LNCAP (cell line): ENCODE results near the gene LTO1.

Source experiments
- CTCF ChIP-seq: fragments of 450-650 bp; IDR thresholded peaks from 2 replicates; pipeline ENCODE4 v1.5.1; 2017; ENCODE audit warnings: mild to moderate bottlenecking

The LTO1 gene

GRCh38 chr11:69667619-69668604 is 7.2 kb downstream of the LTO1 start:
- TF ChIP-seq CTCF, result no peak

GRCh38 chr11:69666752-69667536 is 8.2 kb downstream of the LTO1 start:
- TF ChIP-seq CTCF, result no peak

DNA sequence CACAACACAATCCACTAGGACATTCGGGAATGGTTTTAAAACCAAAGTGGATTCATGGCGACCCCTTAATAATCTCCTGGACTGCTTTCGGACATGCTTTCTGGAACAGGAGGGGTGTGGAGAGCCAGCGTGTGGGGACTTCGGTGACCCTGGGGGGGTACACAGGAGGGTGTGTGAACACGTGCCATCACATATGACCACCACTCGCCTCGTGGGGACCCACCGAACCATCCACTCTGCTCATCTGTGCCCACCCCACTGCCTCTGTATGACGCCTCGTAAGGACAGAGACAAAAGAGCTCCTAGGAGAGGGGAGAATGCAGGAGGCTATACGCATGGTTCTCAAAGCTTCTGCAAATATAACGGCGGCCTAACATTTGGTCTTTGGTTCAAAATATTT is 8.9 kb downstream of the LTO1 start:
- TF ChIP-seq CTCF, result no peak

DNA sequence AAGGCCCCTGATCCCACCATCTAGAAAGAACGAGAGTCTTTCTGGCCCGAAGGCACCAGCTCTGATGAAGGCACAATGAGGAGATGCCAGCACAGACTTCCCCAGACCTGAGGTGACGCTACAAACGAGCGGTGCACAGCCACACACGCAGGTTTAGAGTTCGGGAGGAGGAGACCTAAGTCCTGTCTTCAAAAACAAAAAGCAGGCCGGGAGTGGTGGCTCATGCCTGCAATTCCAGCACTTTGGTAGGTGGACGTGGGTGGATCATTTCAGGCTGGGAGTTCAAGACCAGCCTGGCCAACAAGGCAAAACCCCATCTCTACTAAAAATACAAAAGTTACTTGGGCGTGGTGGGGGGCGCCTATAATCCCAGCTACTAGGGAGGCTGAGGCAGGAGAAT is 9.5 kb downstream of the LTO1 start:
- no peak for TF ChIP-seq CTCF

DNA sequence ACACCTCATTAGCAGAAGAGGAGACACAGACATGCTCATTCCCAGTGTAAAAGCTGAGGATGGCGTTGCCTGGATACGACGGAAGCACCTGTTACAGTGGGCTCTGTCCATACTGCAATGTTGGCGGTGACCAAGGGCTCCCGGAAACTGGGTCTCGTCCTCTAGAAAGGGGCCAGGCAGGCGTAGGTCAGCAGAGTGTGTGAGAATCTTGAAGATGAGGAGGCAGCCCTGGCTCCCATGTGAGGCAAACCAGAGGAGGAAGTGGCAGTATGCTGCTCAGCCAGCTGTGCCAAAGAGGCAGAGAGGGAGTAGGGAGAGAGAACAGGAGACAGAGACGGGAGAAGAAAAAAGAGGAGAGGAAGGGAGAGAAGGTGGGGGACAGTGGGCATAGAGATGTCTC is 10.3 kb downstream of the LTO1 start:
- no peak for TF ChIP-seq CTCF

- no peak for TF ChIP-seq CTCF
Measured at GRCh38 chr11:69664103-69664775, 10.9 kb downstream of the LTO1 start.

DNA sequence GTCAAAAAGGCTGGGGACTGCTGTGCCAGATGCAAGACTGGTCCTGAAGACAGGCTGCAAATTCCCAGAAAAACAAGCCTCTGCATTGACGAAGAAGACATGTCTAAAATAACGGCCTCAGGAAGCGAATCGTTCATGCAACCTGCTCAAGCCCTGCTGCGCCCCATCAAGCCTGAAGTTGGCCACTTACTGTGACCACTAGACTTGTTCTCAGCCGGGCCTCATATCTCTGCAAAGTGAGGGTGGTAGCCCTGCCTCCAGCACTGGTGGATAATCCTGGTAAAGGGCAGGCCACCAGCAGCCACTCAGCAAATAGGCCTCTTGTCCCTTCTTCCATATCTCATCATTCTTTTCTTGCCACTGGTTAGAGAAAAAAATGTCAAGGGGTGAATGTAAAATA is 11.8 kb downstream of the LTO1 start:
- TF ChIP-seq CTCF, result no peak
